Muscle of arm (tissue), 12 donors: ENCODE results near the gene RASAL2. TPM values are rescaled to one million over a fixed set of nuclear protein-coding genes. Genes with fewer than 3 reads are reported as not detected.
"Not testable (repeated sequence)": the region's sequence is repeated elsewhere in the genome, so short reads cannot be mapped to it uniquely, and the experiment has no call there.

Source experiments
- DNase-seq: peaks from one replicate; pipeline ENCODE4 v3.0.0-alpha.2; 2013
- polyA plus RNA-seq, 12 donors: library from polyadenylated mRNA; unstranded; fragments of 120-200 nt; gene quantifications; one replicate each; pipeline ENCODE4 v1.2.1, GENCODE V29; 2013; ENCODE audit not compliant: insufficient read length in 12 of 12

Gene RASAL2
- polyA plus RNA-seq, 12 donors, result 12.2 to 19.9 (median 14.4) TPM; not detected in 1

DNA sequence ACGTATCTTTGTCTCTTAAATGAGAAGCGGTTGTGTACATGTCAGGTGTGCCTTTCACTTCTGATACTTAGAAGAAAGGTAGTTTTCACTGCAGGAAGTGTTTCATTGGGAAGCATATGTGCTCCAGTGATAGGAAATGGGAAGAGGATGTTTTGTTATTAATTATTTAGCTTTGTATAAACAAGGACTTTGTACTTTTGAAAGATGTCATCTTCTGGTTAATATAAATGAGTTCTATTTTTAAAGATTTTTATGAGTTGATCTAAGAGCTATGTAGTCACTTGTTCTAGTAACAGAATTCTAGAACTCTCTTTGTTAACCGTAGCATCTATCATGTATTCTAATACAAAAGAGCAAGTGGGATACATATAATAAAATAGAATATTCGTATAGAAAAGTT is 130.5 kb downstream of the RASAL2 start:
- DNase-seq, result no peak

DNA sequence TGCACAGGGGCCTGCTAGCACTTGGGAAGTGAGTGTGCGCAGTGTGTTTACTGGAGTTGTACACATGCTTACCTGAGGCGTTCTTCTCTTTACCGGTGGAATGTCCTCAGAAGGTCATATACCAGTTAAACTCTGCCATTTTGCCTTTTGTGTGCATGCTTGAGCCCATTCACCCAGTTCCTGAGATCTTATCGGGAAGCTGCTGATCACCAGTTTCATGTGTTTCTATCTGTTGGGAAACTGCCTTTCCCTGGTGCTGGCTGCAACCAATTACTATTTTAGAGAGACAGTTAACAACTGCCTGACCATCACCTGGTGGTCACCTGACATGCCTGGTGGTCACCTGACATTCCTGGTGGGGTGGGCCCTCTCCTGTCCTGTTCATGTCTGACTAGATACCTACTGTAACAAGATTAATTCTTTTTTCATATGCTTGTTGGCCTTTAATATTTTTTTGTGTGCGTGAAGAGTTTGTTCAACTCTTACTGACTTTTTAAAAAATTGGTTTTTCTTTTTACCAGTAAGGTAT is 137.0 kb downstream of the RASAL2 start:
- DNase-seq, result no peak

DNA sequence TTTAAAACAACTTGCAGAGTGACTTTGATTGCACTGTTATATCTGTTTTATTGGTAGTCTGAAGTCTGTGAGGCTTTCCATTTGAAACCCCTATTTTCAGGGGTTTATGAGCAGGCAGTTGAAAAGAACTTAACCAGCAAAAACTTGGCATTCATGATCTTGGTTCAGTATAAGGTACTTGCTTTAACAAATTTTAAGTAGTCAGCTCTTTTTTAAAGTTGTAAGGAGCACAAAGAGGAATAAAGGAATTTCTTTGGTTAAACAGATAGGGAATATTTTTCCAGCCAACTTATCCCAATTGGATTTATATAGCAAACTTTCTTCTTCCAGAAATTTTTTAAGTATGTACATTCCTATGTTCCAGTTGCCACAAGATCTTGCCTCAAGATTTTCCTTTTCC is 138.2 kb downstream of the RASAL2 start:
- DNase-seq, result no peak

DNA sequence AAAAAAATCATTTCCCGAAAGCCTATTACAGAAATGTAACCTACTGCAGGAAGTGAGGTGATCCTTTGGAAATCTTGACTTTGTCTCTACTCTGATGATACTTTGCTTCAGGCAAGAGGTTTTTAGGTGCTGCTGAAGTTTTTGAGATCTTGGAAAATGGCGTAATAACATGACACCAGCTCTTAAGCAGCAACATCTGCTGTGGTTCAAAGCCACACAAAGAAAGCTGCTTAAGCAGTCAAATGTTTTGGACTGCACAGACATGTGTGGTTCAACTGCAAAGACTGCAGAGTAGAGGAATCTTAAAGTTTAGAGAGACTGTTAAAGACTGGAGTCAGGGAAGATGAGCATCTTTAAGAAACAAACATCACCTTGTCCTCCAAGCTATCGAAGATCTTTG is 139.0 kb downstream of the RASAL2 start:
- no peak for DNase-seq

DNA sequence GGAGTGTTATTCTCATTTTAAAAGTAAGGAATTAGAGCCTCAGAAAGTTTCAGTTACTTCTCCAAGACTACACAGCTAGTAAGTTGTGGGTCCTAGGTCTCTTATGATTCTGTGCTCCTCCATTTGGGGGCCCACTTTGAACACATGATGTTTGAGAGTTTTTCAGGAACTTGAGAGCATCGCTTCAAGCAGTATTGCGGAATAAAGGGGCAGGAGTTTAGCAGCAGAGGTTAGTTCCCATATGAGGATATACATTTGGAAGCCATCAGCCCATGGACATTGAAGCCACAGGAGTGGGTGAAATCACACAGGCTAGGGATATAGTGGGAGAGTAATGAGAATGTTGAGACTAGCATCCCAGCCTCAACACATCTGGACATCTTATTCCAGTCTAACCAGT is 143.2 kb downstream of the RASAL2 start:
- no peak for DNase-seq

DNA sequence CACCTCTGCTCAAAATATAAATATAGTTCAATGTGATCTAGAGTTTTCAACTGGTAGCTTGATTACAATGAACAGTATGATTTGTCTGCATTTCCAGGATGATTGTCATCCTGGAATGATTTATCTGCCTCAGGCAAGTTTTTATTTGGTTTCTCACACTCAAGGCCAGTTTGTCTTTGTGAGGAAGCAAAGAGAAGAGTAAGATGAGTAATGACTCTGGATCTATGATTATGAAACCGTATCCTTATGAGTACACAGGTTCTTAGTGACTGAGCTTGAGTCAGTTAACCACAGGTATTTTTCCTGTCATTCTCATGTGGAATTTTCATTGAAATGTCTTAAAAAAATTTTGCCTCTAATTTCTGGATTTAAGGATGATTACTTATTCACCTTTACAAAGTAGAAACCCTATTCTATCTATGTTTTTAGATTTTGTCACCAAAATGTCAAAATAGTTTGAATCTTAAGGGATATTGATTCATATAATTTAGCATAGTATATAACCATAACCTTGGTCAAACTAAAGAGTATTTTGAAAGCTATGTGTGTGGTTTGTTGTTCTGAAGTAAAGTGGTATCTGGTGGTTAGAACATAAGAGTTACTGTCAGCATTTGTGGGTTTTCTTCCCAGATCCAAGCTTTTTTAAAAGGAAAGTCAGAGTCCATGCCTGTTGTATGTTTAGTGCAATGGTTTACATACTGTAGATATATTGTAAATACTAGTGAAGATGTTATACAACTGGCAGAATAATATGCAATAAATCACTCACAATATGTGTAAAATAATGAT is 145.0 kb downstream of the RASAL2 start:
- DNase-seq, result no peak

DNA sequence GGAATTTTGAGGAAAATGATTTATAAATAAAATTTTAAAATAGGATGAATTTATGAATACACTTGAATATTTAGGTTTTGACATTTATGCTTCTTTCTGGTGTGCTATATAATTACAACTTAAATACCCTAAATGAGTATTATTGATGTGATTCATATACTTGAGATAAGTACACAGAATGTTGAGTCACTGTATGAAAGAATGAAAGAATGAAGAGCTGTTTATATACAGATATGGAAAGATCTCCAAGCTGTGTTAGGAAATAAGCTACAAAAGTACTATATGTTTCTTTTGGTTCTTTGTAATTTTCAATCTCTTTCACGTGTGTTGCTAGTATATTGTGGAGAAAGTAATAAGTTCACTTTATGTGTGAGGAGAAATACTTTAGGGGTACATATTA is 147.2 kb downstream of the RASAL2 start:
- no peak for DNase-seq

DNA sequence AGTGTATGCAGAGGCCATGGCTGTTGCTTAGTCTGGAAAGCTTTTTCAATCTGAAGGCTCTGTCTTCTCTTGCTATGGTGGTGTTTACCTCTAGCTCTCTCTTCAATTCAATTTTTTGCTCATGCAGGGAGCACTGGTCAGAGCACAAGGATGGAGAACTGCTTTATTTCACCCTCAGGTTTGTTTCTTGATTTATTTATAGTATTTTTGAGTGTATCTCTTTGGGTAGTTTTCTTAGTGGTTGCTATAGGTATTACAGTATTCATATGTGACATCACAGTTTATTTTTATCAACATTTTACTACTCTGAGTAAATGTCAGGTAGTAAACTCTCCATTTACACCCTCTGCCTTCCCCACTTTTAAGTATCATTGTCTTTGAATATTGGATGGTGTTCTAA is 147.9 kb downstream of the RASAL2 start:
- DNase-seq, result no peak

DNA sequence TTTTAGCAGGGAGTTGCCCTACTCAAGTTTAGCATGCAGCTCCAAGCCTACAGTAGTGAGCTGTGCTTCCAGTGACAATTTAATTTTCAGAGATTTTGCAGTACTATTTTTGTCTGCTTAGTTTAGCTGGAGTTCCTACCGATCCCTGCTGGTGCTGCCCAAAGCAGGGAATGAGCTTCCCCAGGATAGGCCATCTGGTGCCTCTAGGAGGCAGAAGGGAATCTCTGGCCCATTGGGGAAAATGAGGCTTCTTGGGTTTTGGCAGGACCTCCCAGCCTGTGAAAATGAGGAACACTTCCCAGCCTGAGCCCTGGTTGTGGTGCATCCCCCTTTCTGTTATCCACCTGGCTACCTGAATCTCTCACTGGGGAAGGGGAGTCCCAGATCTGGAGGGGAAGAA is 149.2 kb downstream of the RASAL2 start:
- DNase-seq, result no peak

DNA sequence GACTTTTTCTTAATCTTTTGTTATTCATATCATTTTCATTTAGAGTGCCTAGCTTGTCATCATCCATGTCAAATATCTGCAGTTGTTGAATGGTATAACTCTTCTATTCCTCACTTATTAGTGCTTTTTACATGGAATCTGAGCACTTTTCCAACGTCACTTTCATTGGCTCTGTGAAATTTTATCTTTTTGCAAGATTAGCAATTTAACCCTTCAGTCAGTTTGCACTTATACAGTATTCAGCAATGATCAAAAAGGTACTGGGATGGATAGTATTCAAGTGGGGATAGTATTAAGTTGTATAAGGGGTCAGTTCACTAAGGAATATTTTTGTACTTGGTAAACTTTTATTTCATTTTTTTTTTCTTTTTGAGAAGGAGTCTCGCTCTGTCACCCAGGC is 150.0 kb downstream of the RASAL2 start:
- DNase-seq, result no peak

DNA sequence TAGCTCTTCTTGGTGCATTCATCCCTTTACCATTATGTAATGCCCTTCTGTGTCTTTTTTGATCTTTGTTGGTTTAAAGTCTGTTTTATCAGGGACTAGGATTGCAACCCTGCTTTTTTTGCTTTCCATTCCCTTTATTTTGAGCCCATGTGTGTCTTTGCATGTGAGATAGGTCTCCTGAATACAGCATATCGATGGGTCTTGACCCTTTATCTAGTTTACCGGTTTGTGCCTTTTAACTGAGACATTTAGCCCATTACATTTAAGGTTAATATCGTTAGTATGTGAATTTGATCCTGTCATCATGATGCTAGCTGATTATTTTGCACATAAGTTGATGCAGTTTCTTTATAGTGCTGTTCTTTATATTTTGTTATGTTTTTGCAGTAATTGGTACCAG is 154.4 kb downstream of the RASAL2 start:
- DNase-seq, result not testable (repeated sequence)

DNA sequence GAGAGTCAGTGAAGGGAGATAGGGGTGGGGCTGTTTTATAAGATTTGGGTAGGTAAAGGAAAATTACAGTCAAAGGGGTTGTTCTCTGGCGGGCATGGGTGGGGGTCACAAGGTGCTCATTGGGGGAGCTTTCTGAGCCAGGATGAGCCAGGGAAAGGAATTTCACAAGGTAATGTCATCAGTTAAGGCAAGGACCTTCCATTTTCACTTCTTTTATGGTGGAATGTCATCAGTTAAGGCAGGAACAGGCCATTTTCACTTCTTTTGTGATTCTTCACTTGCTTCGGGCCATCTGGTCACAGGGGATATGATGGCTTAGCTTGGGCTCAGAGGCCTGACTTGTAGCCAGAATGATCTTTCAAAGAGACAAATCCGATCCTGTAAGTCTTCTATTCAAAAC is 159.7 kb downstream of the RASAL2 start:
- DNase-seq, result not testable (repeated sequence)

DNA sequence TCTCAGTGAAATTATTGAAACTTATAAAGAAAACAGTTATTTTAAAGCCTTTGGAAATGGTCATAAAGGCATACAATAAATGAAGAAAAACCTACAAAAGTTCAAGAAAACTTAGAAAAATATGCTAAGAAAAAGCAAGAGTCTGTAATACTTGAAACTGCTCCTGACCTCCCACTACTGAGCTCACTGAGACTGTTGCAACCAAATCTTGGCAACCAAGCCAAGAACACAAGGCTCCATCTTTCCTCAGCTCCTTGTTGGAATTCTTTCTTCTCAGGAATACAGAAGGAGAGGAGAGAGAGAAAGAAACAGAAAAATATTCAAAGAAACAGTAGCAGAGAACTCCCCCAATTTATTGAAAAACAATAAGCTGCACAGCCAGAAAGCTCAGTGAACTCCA is 160.5 kb downstream of the RASAL2 start:
- no peak for DNase-seq

DNA sequence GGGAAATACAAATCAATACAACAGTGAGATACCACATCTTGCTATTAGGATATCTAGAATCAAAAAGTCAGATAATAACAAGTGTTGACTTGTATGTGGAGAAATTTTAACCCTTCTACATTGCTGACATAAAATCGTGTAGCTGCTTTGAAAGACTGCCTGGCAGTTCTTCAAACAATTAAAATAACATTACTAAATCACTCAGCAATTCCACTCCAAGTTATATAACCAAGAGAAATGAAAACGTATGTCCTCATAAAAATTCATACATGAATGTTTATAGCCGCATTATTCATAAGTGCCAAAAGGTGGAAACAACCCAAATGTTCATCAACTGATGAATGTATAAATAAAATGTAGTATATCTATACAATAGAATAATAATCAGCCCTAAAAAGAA is 164.6 kb downstream of the RASAL2 start:
- DNase-seq, result no peak

DNA sequence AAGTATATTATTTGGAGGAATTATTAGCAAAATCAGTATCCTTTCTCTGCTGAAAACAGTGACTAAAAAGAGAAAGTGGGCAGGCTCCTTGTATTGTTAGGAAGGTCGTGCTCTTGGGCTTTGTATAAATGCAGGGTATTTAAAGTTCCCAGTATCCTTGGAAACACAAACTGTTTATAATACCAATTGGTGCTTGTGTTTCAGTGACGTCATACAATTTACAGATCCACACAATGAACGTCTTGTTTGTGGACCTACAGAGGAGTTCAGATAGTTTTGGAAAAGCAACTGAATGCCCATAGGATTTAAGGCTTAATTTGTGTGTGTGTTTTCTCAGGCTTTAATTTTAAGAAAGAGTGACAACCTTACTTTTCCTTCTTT is 168.2 kb downstream of the RASAL2 start:
- DNase-seq, result peak; percentile 33

DNA sequence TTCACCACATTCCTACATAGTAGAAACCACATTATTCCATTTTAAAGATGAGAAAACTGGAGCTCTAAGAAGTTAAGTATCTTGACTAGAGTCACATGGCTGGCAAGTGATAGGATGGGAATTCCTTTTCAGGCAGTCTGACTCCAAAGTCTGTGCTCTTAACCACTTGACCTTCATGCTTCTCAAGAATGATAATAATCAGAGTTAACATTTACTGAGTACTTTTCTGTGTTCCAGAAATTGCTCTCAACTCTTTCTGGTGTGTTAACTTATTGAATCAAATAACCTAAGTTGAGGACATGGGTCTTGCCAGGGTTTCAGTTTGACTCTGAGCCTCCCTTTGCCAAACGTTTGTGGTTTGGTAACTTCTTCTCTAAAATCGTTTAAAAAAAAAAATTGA is 169.4 kb downstream of the RASAL2 start:
- no peak for DNase-seq

DNA sequence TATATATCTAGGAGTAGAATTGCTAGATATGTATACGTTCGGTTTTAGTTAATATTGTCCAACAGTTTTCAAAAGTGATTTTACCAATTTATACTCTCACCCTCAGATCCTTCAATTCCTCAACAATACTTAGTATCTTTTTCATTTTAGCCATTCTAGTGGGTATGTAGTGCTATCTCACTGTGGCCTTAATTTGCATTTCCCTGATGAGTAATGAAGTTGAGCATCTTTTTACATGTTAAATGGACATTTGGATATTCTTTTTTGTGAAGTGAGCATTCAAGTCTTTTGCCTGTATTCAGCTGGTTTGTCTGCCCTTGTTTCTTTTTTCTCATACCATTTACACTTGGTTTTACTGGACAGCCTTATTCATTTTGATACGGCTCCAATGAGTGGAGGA is 172.2 kb downstream of the RASAL2 start:
- no peak for DNase-seq

DNA sequence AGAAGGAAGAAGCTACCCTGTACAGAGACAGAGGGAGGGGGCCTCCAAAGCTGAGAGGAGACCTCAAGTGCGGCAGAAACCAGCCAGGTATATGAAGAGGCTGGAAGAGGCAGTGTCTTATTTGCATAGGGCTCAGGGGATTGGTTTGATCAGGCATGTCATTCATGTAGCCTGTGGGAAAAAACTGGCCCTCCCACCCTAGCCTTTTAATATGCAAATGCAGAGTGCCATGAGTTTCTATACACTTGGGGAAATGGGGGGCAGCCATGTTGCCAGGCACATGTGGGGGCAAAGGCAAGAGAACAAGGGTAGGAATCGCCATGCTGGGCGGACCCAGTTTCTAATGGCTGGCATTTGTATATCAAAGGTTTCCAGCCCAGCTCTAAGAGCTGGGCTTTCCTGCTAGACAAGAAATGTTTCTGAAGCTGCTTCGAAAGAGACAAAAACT is 172.7 kb downstream of the RASAL2 start:
- DNase-seq, result no peak

DNA sequence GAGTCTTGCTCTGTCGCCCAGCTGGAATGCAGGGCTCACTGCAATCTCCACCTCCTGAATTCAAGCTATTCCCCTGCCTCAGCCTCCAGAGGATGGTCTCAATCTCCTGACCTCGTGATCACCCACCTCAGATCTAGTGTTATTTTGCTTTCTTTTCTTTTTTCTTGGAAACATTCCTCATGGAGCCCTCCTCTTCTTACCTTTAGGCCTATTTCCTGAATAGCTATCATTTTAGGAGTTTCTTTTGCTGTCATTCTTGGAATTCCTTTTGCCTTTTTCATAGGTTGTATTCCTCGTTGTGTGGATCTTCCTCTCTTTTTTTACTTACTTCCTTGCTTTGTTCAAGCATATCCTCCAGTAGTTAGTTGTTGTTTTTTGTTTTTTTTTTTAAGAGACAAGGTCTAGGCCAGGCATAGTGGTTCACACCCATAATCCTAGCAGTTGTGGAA is 173.8 kb downstream of the RASAL2 start:
- DNase-seq, result no peak

DNA sequence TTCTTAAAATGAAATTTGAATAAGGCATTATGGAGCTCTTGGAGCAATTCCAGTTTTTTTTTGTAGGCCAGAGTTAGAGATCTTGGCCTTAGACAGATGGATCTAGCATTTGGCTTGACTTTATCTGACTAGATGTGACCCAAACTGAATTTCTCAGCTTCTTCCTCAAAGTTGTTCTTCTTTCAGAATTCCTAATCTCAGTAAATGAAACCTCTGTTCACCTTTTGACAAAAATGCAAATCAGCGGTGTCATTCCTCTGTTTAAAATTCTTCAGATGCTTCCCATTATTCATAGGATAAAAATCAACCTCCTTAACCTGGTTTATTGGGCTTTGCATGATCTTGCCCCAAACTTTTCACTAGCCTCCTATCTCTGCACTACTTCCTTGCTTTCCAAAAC is 177.6 kb downstream of the RASAL2 start:
- no peak for DNase-seq

DNA sequence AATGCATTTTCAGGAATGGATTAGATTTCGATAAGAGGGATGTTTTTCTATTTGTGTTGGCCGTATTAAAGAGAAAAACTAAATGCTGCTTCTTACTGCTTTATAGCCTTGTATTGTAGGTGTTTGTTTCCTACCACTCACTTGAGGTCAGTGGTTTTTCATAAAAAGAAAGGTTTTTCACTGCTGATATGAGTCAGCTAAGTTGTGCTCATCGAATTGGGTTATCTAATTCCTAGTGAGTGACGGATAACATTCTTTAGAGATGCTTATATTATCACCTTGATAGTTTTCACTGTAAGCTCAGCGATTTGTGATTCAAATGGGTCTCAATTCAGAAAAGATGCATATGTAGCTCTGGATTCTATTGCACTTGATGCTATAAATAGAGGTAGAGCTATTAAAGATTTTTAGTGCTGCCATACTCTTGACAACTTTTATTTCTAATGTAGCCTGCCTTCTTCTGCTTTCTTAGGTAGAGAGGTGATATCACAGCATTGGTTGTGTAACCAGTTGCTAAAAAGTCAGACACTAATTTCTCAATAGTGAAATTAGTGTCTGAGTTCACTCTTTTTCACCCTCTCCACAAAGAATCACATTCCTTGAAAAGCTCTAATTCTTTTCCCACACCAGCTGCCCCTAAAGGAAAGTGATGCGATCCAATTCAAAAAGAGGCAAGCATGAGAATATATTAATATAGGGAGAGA is 180.0 kb downstream of the RASAL2 start:
- no peak for DNase-seq

DNA sequence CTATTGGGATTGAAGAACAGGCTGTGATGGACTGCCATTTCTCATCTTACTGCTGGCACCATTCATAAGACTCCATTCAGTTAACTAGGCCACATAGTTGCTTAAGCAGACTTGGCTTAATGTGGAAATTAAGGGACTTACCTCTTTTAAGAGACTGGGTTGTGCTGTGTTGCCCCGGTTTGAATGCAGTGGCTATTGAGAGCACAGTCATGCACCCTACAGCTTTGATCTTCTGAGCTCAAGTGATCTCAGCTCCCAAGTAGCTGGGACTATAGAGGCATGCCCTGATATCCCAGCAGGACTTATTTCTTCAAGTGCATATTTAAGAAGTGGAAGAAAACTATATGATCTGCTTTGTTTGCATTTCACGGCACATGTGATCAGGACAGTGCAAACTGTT is 181.1 kb downstream of the RASAL2 start:
- no peak for DNase-seq

DNA sequence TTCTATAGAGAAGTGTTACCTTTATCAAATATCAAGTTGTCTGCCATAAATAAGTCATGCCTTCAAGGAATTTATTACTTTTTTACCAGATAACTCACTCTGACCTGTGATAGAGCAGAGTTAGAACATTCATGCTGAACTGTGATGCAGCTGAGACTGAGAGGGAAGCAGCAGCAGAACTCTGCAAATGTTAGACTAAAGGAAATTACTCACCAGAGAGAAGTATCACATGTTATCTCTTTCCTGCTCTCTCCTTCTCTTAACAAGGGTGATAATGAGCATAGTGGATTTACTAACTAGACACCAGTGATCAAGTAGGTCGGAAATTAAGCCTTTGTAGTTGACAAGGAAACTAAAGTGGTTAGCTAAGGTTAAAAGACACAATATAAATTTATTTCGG is 181.6 kb downstream of the RASAL2 start:
- no peak for DNase-seq
